Activated CD8-positive, alpha-beta T cell treated with anti-CD3 and anti-CD28 coated beads, Interleukin-2, amount 10 ng/mL, durations not matched to agents 7 days and 5 days (primary cell): ENCODE data around the gene BICDL1. TPM values are rescaled to one million over a fixed set of nuclear protein-coding genes. Genes with fewer than 3 reads are reported as not detected.
"Not testable (repeated sequence)": the region's sequence is repeated elsewhere in the genome, so short reads cannot be mapped to it uniquely, and the experiment has no call there.

Source experiments
- ATAC-seq: fragments of 150-1000 bp; cut with Tn5 transposase; one replicate; pipeline ENCODE4 v1.10.0; 2021; ENCODE audit warnings: moderate library complexity
- CTCF ChIA-PET: fragments of 350-600 bp; sonication (Branson Sonifier 250); formaldehyde crosslinking; loops from one replicate; lab custom pipeline; 2021; ENCODE audit warnings: antibody characterized with exemption; lab: Charles Lee
- POLR2A ChIA-PET: fragments of 350-600 bp; sonication (Branson Sonifier 250); formaldehyde crosslinking; loops from one replicate; lab custom pipeline; 2021; ENCODE audit warnings: antibody characterized with exemption; lab: Charles Lee
- DNase-seq: peaks from one replicate; pipeline ENCODE4 v3.0.0-alpha.2; 2020
- H3K27ac Mint-ChIP-seq: one replicate; pipeline ENCODE4 v1.8.0; 2021; ENCODE audit warnings: mild to moderate bottlenecking, mixed read lengths
- H3K27me3 Mint-ChIP-seq: one replicate; pipeline ENCODE4 v1.8.0; 2021; ENCODE audit warnings: low read depth, mixed read lengths
- H3K36me3 Mint-ChIP-seq: one replicate; pipeline ENCODE4 v1.8.0; 2021; ENCODE audit warnings: low read depth, mixed read lengths
- H3K4me1 Mint-ChIP-seq: one replicate; pipeline ENCODE4 v1.8.0; 2021; ENCODE audit warnings: low read depth, mixed read lengths
- H3K4me3 Mint-ChIP-seq: one replicate; pipeline ENCODE4 v1.8.0; 2021; ENCODE audit warnings: mild to moderate bottlenecking, mixed read lengths
- H3K9me3 Mint-ChIP-seq: one replicate; pipeline ENCODE4 v1.8.0; 2022; ENCODE audit warnings: mixed read lengths; ENCODE audit not compliant: insufficient read depth
- total RNA-seq, 2 experiments: library from RNA; stranded (reverse); gene quantifications; one replicate each; pipeline ENCODE4 v1.2.3, GENCODE V29; 2021

The BICDL1 gene
- total RNA-seq, 2 experiments from 2014 or later: 62.4 to 64.8 TPM

DNA sequence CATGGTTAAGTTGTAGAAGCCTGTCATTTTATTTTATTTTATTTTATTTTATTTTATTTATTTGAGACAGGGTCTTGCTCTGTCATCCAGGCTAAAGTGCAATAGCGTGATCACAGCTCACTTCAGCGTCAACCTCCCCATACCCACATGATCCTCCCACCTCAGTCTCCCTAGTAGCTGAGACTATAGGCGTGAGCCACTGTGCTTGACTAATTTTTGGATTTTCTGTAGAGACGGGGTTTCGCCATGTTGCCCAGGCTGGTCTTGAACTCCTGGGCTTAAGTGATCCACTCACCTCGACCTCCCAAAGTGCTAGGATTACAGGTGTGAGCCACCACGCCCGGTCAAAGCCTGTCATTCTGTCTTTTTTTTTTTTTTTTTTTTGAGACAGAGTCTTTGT lies 8.3 kb upstream of the BICDL1 start:
- CTCF ChIA-PET: interaction anchor here (1.4 kb wide), 1 partner anchor 12 kb away, joined by 3 read pairs; no protein-coding TSS in a partner anchor
- H3K27ac Mint-ChIP-seq: not testable (repeated sequence)

GRCh38 chr12:119989361-119989730 lies 310 bp downstream of the BICDL1 start:
- peaks cover 34% of the 10 kb centered on the region for H3K4me1 Mint-ChIP-seq
- peak overlapping the region; percentile 75 for H3K27ac Mint-ChIP-seq
- H3K36me3 Mint-ChIP-seq: peaks cover 30% of the 10 kb centered on the region
- peaks cover 2% of the 10 kb centered on the region for H3K27me3 Mint-ChIP-seq
- ATAC-seq (peak; percentile 37), DNase-seq (no peak)
- peak overlapping the region; percentile 85 for H3K4me3 Mint-ChIP-seq
- no peaks in the 10 kb centered on the region for H3K9me3 Mint-ChIP-seq
- POLR2A ChIA-PET: interaction anchor here (0.7 to 3.4 kb wide), 10 partner anchors 11 to 303 kb away, joined by 3 to 72 read pairs (median 11); partner anchors contain the start of genes RNU4-1, RNU4-2 and RPLP0
- CTCF ChIA-PET: interaction anchor here (0.7 to 4.8 kb wide), 20 partner anchors 10 to 212 kb away, joined by 3 to 45 read pairs (median 4); partner anchors contain the start of gene RPLP0

More for the DNA sequence above, 8.3 kb upstream of the BICDL1 start:
- ATAC-seq, H3K9me3 Mint-ChIP-seq, H3K36me3 Mint-ChIP-seq, DNase-seq, H3K4me1 Mint-ChIP-seq, H3K4me3 Mint-ChIP-seq: not testable (repeated sequence)
- POLR2A ChIA-PET: interaction anchor here (0.6 kb wide), 1 partner anchor 110 kb away, joined by 3 read pairs; no protein-coding TSS in a partner anchor
- peaks cover 10% of the 10 kb centered on the region for H3K27me3 Mint-ChIP-seq

- Mint-ChIP-seq H3K9me3 (no peaks in the 10 kb centered on the region), H3K36me3 (peaks cover 33% of the 10 kb centered on the region), H3K4me1 (peaks cover 35% of the 10 kb centered on the region), H3K27me3 (peaks cover 2% of the 10 kb centered on the region), H3K27ac (peak overlapping the region; percentile 72), H3K4me3 (peak overlapping the region; percentile 86)
- ChIA-PET CTCF (interaction anchor here (0.7 to 4.8 kb wide), 22 partner anchors 9 to 211 kb away, joined by 3 to 45 read pairs (median 6); partner anchors contain the start of gene RPLP0), POLR2A (interaction anchor here (0.7 to 3.4 kb wide), 13 partner anchors 11 to 302 kb away, joined by 3 to 72 read pairs (median 7); partner anchors contain the start of genes RNU4-1, RNU4-2 and RPLP0)
- ATAC-seq (peak; percentile 27), DNase-seq (peak; percentile 84)
Observed at GRCh38 chr12:119989731-119990381, 820 bp downstream of the BICDL1 start.

DNA sequence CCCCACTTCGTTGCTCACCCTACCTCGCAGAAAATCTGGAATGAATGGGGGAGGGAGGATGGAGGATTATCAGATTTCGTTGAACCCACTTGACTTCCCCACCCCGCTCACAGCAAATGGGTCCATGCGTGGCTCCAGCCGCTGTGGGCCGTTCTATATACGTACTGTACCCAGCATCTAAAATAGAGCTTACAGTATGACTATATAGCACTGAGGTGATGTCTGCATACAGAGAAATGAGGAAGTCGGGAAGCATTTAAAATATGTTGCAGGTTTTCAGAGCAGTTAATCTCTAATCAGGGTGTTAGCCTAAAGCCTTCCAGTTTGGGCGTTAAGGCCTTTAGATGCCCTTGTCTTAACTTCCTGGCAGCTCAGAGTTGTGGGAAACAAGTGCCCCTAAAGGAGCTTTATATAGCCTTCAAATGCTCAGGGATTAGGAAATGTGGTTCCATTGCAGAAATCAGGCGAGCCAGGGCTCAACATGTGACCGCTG lies 1.4 kb downstream of the BICDL1 start:
- peaks cover 37% of the 10 kb centered on the region for H3K36me3 Mint-ChIP-seq

DNA sequence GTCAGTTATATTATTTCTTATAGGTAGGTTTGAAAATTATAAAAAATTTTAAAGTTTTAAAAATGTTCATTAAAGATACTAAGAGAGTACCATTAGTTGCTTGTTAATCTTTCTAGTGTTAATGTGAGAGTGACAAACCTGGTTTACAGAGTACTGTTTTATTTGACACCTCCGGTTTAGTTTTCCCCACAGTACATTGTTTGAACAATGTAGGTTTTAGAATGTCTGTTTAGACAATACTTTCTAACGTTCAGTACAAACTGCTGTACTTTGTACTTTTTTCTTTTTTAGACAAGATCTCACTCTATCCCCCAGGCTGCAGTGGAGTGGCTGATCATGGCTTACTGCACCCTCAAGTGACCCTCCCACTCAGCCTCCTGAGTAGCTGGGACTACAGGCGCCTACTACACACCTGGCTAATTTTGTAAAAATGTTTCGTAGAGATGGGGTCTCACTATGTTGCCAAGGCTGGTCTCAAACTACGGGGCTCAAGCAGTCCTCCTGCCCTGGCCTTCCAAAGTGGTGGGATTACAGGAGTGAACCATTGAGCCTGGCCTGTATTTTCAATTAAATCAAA lies 3.2 kb downstream of the BICDL1 start:
- H3K27me3 Mint-ChIP-seq: no peaks in the 10 kb centered on the region
- ATAC-seq (no peak), DNase-seq (no peak)
- ChIA-PET CTCF (interaction anchor here (2.2 kb wide), 1 partner anchor 10 kb away, joined by 6 read pairs; no protein-coding TSS in a partner anchor), POLR2A (no interaction called here)
- peaks cover 44% of the 10 kb centered on the region for H3K36me3 Mint-ChIP-seq
- H3K9me3 Mint-ChIP-seq: no peaks in the 10 kb centered on the region
- H3K4me1 Mint-ChIP-seq: peaks cover 39% of the 10 kb centered on the region
- H3K27ac Mint-ChIP-seq: no peak overlapping the region
- no peak overlapping the region for H3K4me3 Mint-ChIP-seq

More for the DNA sequence above, 1.4 kb downstream of the BICDL1 start:
- H3K27ac Mint-ChIP-seq: peak overlapping the region; percentile 72
- DNase-seq: no peak
- H3K27me3 Mint-ChIP-seq: no peaks in the 10 kb centered on the region
- peaks cover 39% of the 10 kb centered on the region for H3K4me1 Mint-ChIP-seq
- ATAC-seq: no peak
- ChIA-PET CTCF (interaction anchor here (0.8 to 4.8 kb wide), 11 partner anchors 9 to 211 kb away, joined by 3 to 45 read pairs (median 6); partner anchors contain the start of gene RPLP0), POLR2A (interaction anchor here (0.7 to 3.4 kb wide), 11 partner anchors 10 to 301 kb away, joined by 3 to 72 read pairs (median 9); partner anchors contain the start of genes RNU4-1, RNU4-2 and RPLP0)
- peak overlapping the region; percentile 86 for H3K4me3 Mint-ChIP-seq
- H3K9me3 Mint-ChIP-seq: no peaks in the 10 kb centered on the region

GRCh38 chr12:119994892-119995658 lies 6.0 kb downstream of the BICDL1 start:
- no peaks in the 10 kb centered on the region for H3K9me3 Mint-ChIP-seq
- POLR2A ChIA-PET: interaction anchor here (1.8 kb wide), 1 partner anchor 12 kb away, joined by 6 read pairs; no protein-coding TSS in a partner anchor
- H3K36me3 Mint-ChIP-seq: peaks cover 60% of the 10 kb centered on the region
- ATAC-seq: no peak
- CTCF ChIA-PET: no interaction called here
- H3K27me3 Mint-ChIP-seq: no peaks in the 10 kb centered on the region
- DNase-seq: no peak
- no peak overlapping the region for H3K27ac Mint-ChIP-seq
- H3K4me1 Mint-ChIP-seq: peaks cover 35% of the 10 kb centered on the region
- H3K4me3 Mint-ChIP-seq: no peak overlapping the region

DNA sequence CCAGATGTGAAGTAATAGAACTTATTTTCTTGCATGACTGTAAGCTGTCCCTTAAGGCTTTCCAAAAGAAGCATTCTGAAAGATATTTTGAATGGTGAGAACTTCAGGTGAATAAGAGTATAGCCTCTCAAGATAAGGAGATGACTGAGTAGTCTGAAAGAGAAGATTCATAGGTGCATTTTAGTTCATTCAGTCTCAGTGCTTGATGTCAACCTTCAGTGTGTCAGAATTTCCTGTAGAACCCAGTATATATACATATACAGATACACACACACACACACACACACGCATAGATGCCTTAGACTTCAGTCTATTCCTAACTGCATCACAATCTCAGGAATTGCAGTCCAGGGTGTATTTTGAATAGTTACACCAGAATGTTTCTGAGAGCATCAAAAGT lies 7.4 kb downstream of the BICDL1 start:
- ChIA-PET CTCF (interaction anchor here (1.2 to 1.7 kb wide), 2 partner anchors 11 to 91 kb away, joined by 3 to 5 read pairs; no protein-coding TSS in a partner anchor), POLR2A (no interaction called here)
- H3K4me3 Mint-ChIP-seq: no peak overlapping the region
- no peaks in the 10 kb centered on the region for H3K27me3 Mint-ChIP-seq
- H3K27ac Mint-ChIP-seq: no peak overlapping the region
- H3K9me3 Mint-ChIP-seq: no peaks in the 10 kb centered on the region
- peaks cover 24% of the 10 kb centered on the region for H3K4me1 Mint-ChIP-seq
- peaks cover 60% of the 10 kb centered on the region for H3K36me3 Mint-ChIP-seq
- ATAC-seq (no peak), DNase-seq (no peak)

- Mint-ChIP-seq H3K36me3 (peaks cover 54% of the 10 kb centered on the region), H3K27ac (no peak overlapping the region), H3K4me3 (no peak overlapping the region), H3K9me3 (no peaks in the 10 kb centered on the region), H3K4me1 (peaks cover 14% of the 10 kb centered on the region), H3K27me3 (no peaks in the 10 kb centered on the region)
- ChIA-PET CTCF (interaction anchor here (0.7 to 2.8 kb wide), 5 partner anchors 9 to 49 kb away, joined by 3 to 16 read pairs (median 3); partner anchors contain the start of gene BICDL1), POLR2A (interaction anchor here (1.0 to 6.3 kb wide), 2 partner anchors 9 kb away, joined by 4 to 27 read pairs; partner anchors contain the start of gene BICDL1)
- DNase-seq (no peak), ATAC-seq (no peak)
Observed at GRCh38 chr12:119998471-119999245, 9.6 kb downstream of the BICDL1 start.

DNA sequence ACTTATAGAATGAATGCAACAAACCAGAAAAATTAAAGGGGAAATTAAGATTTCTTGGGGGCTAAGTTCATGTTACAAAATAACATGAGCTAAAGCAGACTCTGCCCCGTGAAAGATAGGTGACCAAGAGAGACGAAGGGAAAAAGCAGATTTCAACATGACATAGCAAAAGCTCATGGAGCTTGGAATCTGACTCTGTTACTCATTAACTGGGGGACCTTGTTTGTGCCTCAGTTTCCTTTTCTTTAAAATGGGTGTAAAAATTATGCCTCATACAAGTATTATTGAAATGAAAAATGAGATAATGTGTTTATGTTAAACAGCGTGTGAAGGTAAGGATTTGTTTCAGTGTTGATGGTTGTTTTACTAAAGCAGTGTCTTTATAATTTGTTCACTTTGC lies 11.5 kb downstream of the BICDL1 start:
- Mint-ChIP-seq H3K27ac (no peak overlapping the region), H3K36me3 (peaks cover 51% of the 10 kb centered on the region), H3K4me1 (peaks cover 11% of the 10 kb centered on the region), H3K4me3 (no peak overlapping the region), H3K9me3 (no peaks in the 10 kb centered on the region), H3K27me3 (no peaks in the 10 kb centered on the region)
- ChIA-PET POLR2A (interaction anchor here (1.0 to 6.3 kb wide), 2 partner anchors 11 to 115 kb away, joined by 4 to 27 read pairs; partner anchors contain the start of gene BICDL1), CTCF (interaction anchor here (2.8 kb wide), 1 partner anchor 11 kb away, joined by 16 read pairs; the partner anchor contains the start of gene BICDL1)
- DNase-seq: no peak
- no peak for ATAC-seq
